ENCODE data around the gene KRTAP10-11.

- TF ChIP-seq, protein P1, sequence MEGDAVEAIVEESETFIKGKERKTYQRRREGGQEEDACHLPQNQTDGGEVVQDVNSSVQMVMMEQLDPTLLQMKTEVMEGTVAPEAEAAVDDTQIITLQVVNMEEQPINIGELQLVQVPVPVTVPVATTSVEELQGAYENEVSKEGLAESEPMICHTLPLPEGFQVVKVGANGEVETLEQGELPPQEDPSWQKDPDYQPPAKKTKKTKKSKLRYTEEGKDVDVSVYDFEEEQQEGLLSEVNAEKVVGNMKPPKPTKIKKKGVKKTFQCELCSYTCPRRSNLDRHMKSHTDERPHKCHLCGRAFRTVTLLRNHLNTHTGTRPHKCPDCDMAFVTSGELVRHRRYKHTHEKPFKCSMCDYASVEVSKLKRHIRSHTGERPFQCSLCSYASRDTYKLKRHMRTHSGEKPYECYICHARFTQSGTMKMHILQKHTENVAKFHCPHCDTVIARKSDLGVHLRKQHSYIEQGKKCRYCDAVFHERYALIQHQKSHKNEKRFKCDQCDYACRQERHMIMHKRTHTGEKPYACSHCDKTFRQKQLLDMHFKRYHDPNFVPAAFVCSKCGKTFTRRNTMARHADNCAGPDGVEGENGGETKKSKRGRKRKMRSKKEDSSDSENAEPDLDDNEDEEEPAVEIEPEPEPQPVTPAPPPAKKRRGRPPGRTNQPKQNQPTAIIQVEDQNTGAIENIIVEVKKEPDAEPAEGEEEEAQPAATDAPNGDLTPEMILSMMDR (conservative IDR thresholded peaks at IDR 0.05 in 1 of 2, IDR thresholded peaks at IDR 0.05 in 1 of 2; ENCODE audit: extremely low read depth in 1 of 2, insufficient read depth in 1 of 2, low read depth in 1 of 2, low read length in 2 of 2) = no peak
- TF ChIP-seq EZH2 (IDR thresholded peaks at IDR 0.05; ENCODE audit: borderline replicate concordance, low read length) = no peak
Observed at GRCh38 chr21:44636209-44637017, 9.8 kb upstream of the KRTAP10-11 start.

Measured in mammary epithelial cell (primary cell).